Breast epithelium (tissue), 4 donors: ENCODE results near the gene HNRNPA0. TPM values are rescaled to one million over a fixed set of nuclear protein-coding genes. Genes with fewer than 3 reads are reported as not detected.

ENCODE experiments used
- DNase-seq, 2 donors: peaks; one replicate each; pipeline ENCODE4 v3.0.0-alpha.2; 2019; ENCODE audit warnings: low spot score in 2 of 2
- H3K27ac ChIP-seq, 2 donors: fragments of 200-600 bp; sonication (generic) in 1 of 2; one replicate each; pipeline ENCODE4 v1.5.1; 2016 to 2019; ENCODE audit warnings: mild to moderate bottlenecking in 1 of 2
- H3K27me3 ChIP-seq, 2 donors: fragments of 200-600 bp; sonication (generic) in 1 of 2; one replicate each; pipeline versions ENCODE4 v1.5.1 to v1.6.0; 2017 to 2019; ENCODE audit warnings: control low read depth in 1 of 2, mild to moderate bottlenecking in 1 of 2
- H3K36me3 ChIP-seq: fragments of 200-600 bp; one replicate; pipeline ENCODE4 v1.5.1; 2019
- H3K4me1 ChIP-seq, 2 donors: fragments of 200-600 bp; sonication (generic); one replicate each; pipeline ENCODE4 v1.5.1; 2016 to 2019; ENCODE audit warnings: control low read depth in 1 of 2
- H3K4me3 ChIP-seq, 3 donors: fragments of 200-600 bp; sonication (generic); 1 replicate in 2 of 3; 2 replicates in 1 of 3; pipeline ENCODE4 v1.5.1; 2016 to 2019; ENCODE audit warnings: mild to moderate bottlenecking in 3 of 3, moderate library complexity in 2 of 3
- H3K9me3 ChIP-seq, 2 donors: fragments of 200-600 bp; sonication (generic) in 1 of 2; one replicate each; pipeline ENCODE4 v1.5.1; 2016 to 2019; ENCODE audit warnings: control low read depth in 1 of 2
- CTCF ChIP-seq, 3 donors: fragments of 450-650 bp; IDR thresholded peaks; one replicate each; pipeline ENCODE4 v1.5.1; 2016 to 2017; ENCODE audit warnings: antibody characterized with exemption in 3 of 3, mild to moderate bottlenecking in 3 of 3, moderate library complexity in 3 of 3
- POLR2A ChIP-seq: fragments of 450-650 bp; IDR thresholded peaks from one replicate; pipeline ENCODE4 v1.6.1; 2016; ENCODE audit warnings: antibody characterized with exemption, mild to moderate bottlenecking, moderate library complexity
- POLR2AphosphoS5 ChIP-seq, 3 donors: sonication (generic); formaldehyde crosslinking; IDR thresholded peaks; one replicate each; pipeline ENCODE4 v1.6.1; 2017; ENCODE audit warnings: antibody characterized with exemption in 3 of 3
- intact Hi-C: fragments of 100-400 bp; cut with DNase I; formaldehyde crosslinking; loops from one replicate; pipeline ENCODE4 v1.15.1; 2023; ENCODE audit warnings: low total_unique reads
- total RNA-seq, 3 donors: library from RNA; depleted of rRNA; stranded (reverse); fragments of >200 nt; gene quantifications; one replicate each; pipeline ENCODE4 v1.1.0, GENCODE V29; 2016

HNRNPA0 gene
- total RNA-seq, 3 donors from 2014 or later = 11.5 to 13.3 (median 11.8) TPM

GRCh38 chr5:137753691-137754187 is 424 bp downstream of the HNRNPA0 start:
- DNase-seq = peak in 1 of 2 donors; percentile 59

GRCh38 chr5:137752905-137753690 is 1.1 kb downstream of the HNRNPA0 start:
- H3K9me3 ChIP-seq = no peaks in the 10 kb centered on the region
- peak overlapping the region; percentile 78 to 91 (median 88) for H3K4me3 ChIP-seq
- intact Hi-C loops = no loop called here
- DNase-seq = no peak
- no peaks in the 10 kb centered on the region for H3K27me3 ChIP-seq
- H3K4me1 ChIP-seq = no peaks in the 10 kb centered on the region
- no peaks in the 10 kb centered on the region for H3K36me3 ChIP-seq
- H3K27ac ChIP-seq = peak overlapping the region; percentile 100
- TF ChIP-seq POLR2AphosphoS5 (IDR thresholded peaks at IDR 0.05) = no peak
- no peak for TF ChIP-seq CTCF (IDR thresholded peaks at IDR 0.05)
- no peak for TF ChIP-seq POLR2A

More at GRCh38 chr5:137753691-137754187, 424 bp downstream of the HNRNPA0 start:
- Histone ChIP-seq H3K9me3 (no peaks in the 10 kb centered on the region), H3K4me3 (peak overlapping the region; percentile 78 to 91 (median 88)), H3K36me3 (no peaks in the 10 kb centered on the region), H3K27ac (peak overlapping the region; percentile 100), H3K27me3 (no peaks in the 10 kb centered on the region), H3K4me1 (no peaks in the 10 kb centered on the region)
- intact Hi-C loops = no loop called here
- TF ChIP-seq POLR2AphosphoS5 (IDR thresholded peaks at IDR 0.05) (no peak), POLR2A (no peak), CTCF (IDR thresholded peaks at IDR 0.05) (no peak)

- Histone ChIP-seq H3K4me1 (no peaks in the 10 kb centered on the region), H3K27ac (peak overlapping the region; percentile 3 to 100), H3K27me3 (no peaks in the 10 kb centered on the region), H3K4me3 (peak overlapping the region; percentile 78 to 91 (median 88)), H3K36me3 (no peaks in the 10 kb centered on the region), H3K9me3 (no peaks in the 10 kb centered on the region)
- no peak for DNase-seq
- intact Hi-C loops = no loop called here
- TF ChIP-seq POLR2A (no peak), CTCF (IDR thresholded peaks at IDR 0.05) (peak; percentile 42 to 66 (median 56))
Measured at GRCh38 chr5:137751869-137752491, 2.2 kb downstream of the HNRNPA0 start.

- Histone ChIP-seq H3K27me3 (no peaks in the 10 kb centered on the region), H3K36me3 (no peaks in the 10 kb centered on the region), H3K9me3 (no peaks in the 10 kb centered on the region), H3K4me3 (no peak overlapping the region), H3K4me1 (no peaks in the 10 kb centered on the region), H3K27ac (no peak overlapping the region)
- intact Hi-C loops = no loop called here
- DNase-seq = no peak
- TF ChIP-seq POLR2A (no peak), POLR2AphosphoS5 (IDR thresholded peaks at IDR 0.05) (no peak), CTCF (IDR thresholded peaks at IDR 0.05) (no peak)
Measured at GRCh38 chr5:137750436-137750835, 3.7 kb downstream of the HNRNPA0 start.

- Histone ChIP-seq H3K27ac (no peak overlapping the region), H3K36me3 (no peaks in the 10 kb centered on the region), H3K4me3 (no peak overlapping the region), H3K4me1 (no peaks in the 10 kb centered on the region), H3K9me3 (no peaks in the 10 kb centered on the region), H3K27me3 (no peaks in the 10 kb centered on the region)
- DNase-seq = no peak
- intact Hi-C loops = no loop called here
- no peak for TF ChIP-seq CTCF (IDR thresholded peaks at IDR 0.05)
- no peak for TF ChIP-seq POLR2A
- no peak for TF ChIP-seq POLR2AphosphoS5 (IDR thresholded peaks at IDR 0.05)
Measured at GRCh38 chr5:137747848-137748247, 6.3 kb downstream of the HNRNPA0 start.
